Erythroblast (primary cell): ENCODE data around the gene ESPN.

Experiments used
- GATA1 ChIP-seq: IDR thresholded peaks from 2 replicates; pipeline ENCODE4 v1.6.1; 2011; ENCODE audit warnings: low read depth, mild to moderate bottlenecking, control low read depth, low read length, moderate library complexity
- POLR2A ChIP-seq: IDR thresholded peaks from 2 replicates; pipeline ENCODE4 v1.6.1; 2011; ENCODE audit warnings: mild to moderate bottlenecking, low read length

- TF ChIP-seq POLR2A = no peak
- TF ChIP-seq GATA1 = no peak
Measured at GRCh38 chr1:6426972-6427350, 2.4 kb downstream of the ESPN start.
